ENCODE data around the gene FRS2. TPM values are rescaled to one million over a fixed set of nuclear protein-coding genes. Genes with fewer than 3 reads are reported as not detected.

The FRS2 gene
- polyA plus RNA-seq, 6 donors from 2014 or later: 18.0 to 31.4 (median 28.3) TPM

GRCh38 chr12:69512820-69513219, 42.6 kb downstream of the FRS2 start:
- ATAC-seq (ENCODE audit: low read depth in 2 of 2) (no peak), DNase-seq (no peak)
- peak overlapping the region in 2 of 6 donors; percentile 43 to 59 for H3K27ac Mint-ChIP-seq
- H3K4me1 Mint-ChIP-seq: peaks cover 32 to 44% (median 33%) of the 10 kb centered on the region in 3 donors
- H3K36me3 Mint-ChIP-seq: no peaks in the 10 kb centered on the region
- no peaks in the 10 kb centered on the region for H3K9me3 Mint-ChIP-seq
- no peak overlapping the region for H3K4me3 Mint-ChIP-seq
- no peaks in the 10 kb centered on the region for H3K27me3 Mint-ChIP-seq

- DNase-seq (no peak), ATAC-seq (ENCODE audit: low read depth in 2 of 2) (no peak)
- no peaks in the 10 kb centered on the region for H3K36me3 Mint-ChIP-seq
- H3K4me3 Mint-ChIP-seq: no peak overlapping the region
- H3K27ac Mint-ChIP-seq: peak overlapping the region in 2 of 6 donors; percentile 43 to 72
- peaks cover 29 to 44% (median 29%) of the 10 kb centered on the region in 3 donors for H3K4me1 Mint-ChIP-seq
- no peaks in the 10 kb centered on the region for H3K9me3 Mint-ChIP-seq
- no peaks in the 10 kb centered on the region for H3K27me3 Mint-ChIP-seq
These were observed 43.1 kb downstream of the FRS2 start for GRCh38 chr12:69513297-69513696.

GRCh38 chr12:69514111-69514510, 43.9 kb downstream of the FRS2 start:
- Mint-ChIP-seq H3K4me3 (peak overlapping the region in 1 of 8 donors; percentile 66), H3K36me3 (no peaks in the 10 kb centered on the region), H3K27me3 (no peaks in the 10 kb centered on the region), H3K4me1 (peaks cover 22 to 37% (median 26%) of the 10 kb centered on the region in 3 donors), H3K27ac (peak overlapping the region in 1 of 6 donors; percentile 78), H3K9me3 (no peaks in the 10 kb centered on the region)
- DNase-seq: no peak
- ATAC-seq (ENCODE audit: low read depth in 2 of 2): no peak

GRCh38 chr12:69514845-69515244, 44.7 kb downstream of the FRS2 start:
- no peaks in the 10 kb centered on the region for H3K27me3 Mint-ChIP-seq
- ATAC-seq (ENCODE audit: low read depth in 2 of 2): no peak
- H3K4me3 Mint-ChIP-seq: peak overlapping the region in 1 of 8 donors; percentile 55
- H3K27ac Mint-ChIP-seq: peak overlapping the region in 3 of 6 donors; percentile 7 to 86 (median 45)
- peaks cover 0 to 2% (median 0%) of the 10 kb centered on the region in 7 donors for H3K9me3 Mint-ChIP-seq
- H3K36me3 Mint-ChIP-seq: peaks cover 0 to 5% of the 10 kb centered on the region in 2 donors
- no peak for DNase-seq
- peaks cover 16 to 35% (median 24%) of the 10 kb centered on the region in 3 donors for H3K4me1 Mint-ChIP-seq

DNA sequence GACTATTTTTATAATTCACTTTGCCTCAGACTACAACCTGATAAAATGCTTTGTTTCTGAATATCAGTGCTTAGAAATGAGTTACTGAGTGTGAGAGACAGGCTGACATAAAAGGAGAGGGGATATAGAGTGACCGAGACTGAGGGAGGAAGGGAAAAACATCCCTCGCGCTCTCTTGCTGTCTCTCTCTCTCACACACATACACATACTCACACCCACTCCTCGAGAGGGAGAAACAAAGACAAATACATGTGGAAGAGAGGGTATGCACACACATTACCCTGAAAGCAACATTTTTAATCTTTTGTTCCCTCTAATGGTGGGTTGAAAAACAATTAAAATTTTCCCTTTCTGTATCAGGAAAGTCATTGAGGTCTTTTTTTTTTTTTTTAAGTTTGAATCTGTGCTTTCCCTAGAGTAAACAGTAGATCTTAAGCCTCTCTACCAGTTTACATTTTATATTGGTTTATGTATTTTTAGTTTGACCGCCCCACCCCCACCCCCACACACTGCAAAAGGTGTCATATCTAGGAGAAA, 45.3 kb downstream of the FRS2 start:
- Mint-ChIP-seq H3K27ac (peak overlapping the region in 2 of 6 donors; percentile 3 to 86), H3K9me3 (peaks cover 0 to 6% (median 0%) of the 10 kb centered on the region in 7 donors), H3K4me3 (no peak overlapping the region)

GRCh38 chr12:69516950-69517349, 46.8 kb downstream of the FRS2 start:
- no peak for ATAC-seq (ENCODE audit: low read depth in 2 of 2)
- Mint-ChIP-seq H3K27me3 (no peaks in the 10 kb centered on the region), H3K9me3 (peaks cover 2 to 21% (median 6%) of the 10 kb centered on the region in 7 donors), H3K4me3 (no peak overlapping the region), H3K36me3 (peaks cover 11 to 17% of the 10 kb centered on the region in 2 donors), H3K4me1 (peaks cover 12 to 45% (median 39%) of the 10 kb centered on the region in 3 donors), H3K27ac (no peak overlapping the region)
- no peak for DNase-seq

More for the DNA sequence above, 45.3 kb downstream of the FRS2 start:
- DNase-seq: no peak
- H3K4me1 Mint-ChIP-seq: peaks cover 14 to 37% (median 30%) of the 10 kb centered on the region in 3 donors
- H3K36me3 Mint-ChIP-seq: peaks cover 5 to 8% of the 10 kb centered on the region in 2 donors
- no peaks in the 10 kb centered on the region for H3K27me3 Mint-ChIP-seq
- ATAC-seq (ENCODE audit: low read depth in 2 of 2): no peak

- Mint-ChIP-seq H3K36me3 (peaks cover 15 to 22% of the 10 kb centered on the region in 2 donors), H3K4me3 (no peak overlapping the region), H3K4me1 (peaks cover 9 to 43% (median 40%) of the 10 kb centered on the region in 3 donors), H3K27me3 (no peaks in the 10 kb centered on the region), H3K9me3 (peaks cover 4 to 25% (median 9%) of the 10 kb centered on the region in 7 donors), H3K27ac (peak overlapping the region in 1 of 6 donors; percentile 11)
- DNase-seq: no peak
- no peak for ATAC-seq (ENCODE audit: low read depth in 2 of 2)
These were observed 47.2 kb downstream of the FRS2 start for GRCh38 chr12:69517406-69517805.

DNA sequence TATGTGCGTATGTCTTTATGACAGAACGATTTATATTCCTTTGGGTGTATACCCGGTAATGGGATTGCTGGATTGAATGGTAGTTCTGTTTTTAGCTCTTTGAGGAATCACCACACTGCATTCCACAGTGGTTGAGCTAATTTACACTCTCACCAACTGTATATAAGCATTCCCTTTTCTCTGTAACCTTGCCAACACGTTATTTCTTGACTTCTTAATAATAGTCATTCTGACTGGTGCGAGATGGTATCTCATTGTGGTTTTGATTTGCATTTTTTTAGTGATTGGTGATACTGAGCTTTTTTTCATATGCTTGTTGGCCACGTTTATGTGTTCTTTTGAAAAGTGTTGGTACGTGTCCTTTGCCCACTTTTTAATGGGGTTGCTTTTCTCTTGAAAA, 49.7 kb downstream of the FRS2 start:
- Mint-ChIP-seq H3K4me1 (peaks cover 30 to 59% (median 47%) of the 10 kb centered on the region in 3 donors), H3K9me3 (peaks cover 14 to 33% (median 18%) of the 10 kb centered on the region in 7 donors), H3K36me3 (peaks cover 20 to 37% of the 10 kb centered on the region in 2 donors), H3K4me3 (no peak overlapping the region), H3K27ac (no peak overlapping the region), H3K27me3 (no peaks in the 10 kb centered on the region)
- ATAC-seq (ENCODE audit: low read depth in 2 of 2): no peak
- DNase-seq: no peak

GRCh38 chr12:69523433-69524330, 53.5 kb downstream of the FRS2 start:
- H3K9me3 Mint-ChIP-seq: peaks cover 14 to 33% (median 18%) of the 10 kb centered on the region in 7 donors

GRCh38 chr12:69524331-69524630, 54.1 kb downstream of the FRS2 start:
- DNase-seq (no peak), ATAC-seq (ENCODE audit: low read depth in 2 of 2) (no peak)
- peaks cover 20 to 37% of the 10 kb centered on the region in 2 donors for H3K36me3 Mint-ChIP-seq
- H3K4me3 Mint-ChIP-seq: no peak overlapping the region
- no peak overlapping the region for H3K27ac Mint-ChIP-seq
- peaks cover 14 to 33% (median 18%) of the 10 kb centered on the region in 7 donors for H3K9me3 Mint-ChIP-seq
- peaks cover 40 to 66% (median 62%) of the 10 kb centered on the region in 3 donors for H3K4me1 Mint-ChIP-seq
- no peaks in the 10 kb centered on the region for H3K27me3 Mint-ChIP-seq

More at GRCh38 chr12:69523433-69524330, 53.5 kb downstream of the FRS2 start:
- DNase-seq (no peak), ATAC-seq (ENCODE audit: low read depth in 2 of 2) (no peak)
- H3K36me3 Mint-ChIP-seq: peaks cover 20 to 37% of the 10 kb centered on the region in 2 donors
- H3K27me3 Mint-ChIP-seq: no peaks in the 10 kb centered on the region
- peaks cover 35 to 64% (median 59%) of the 10 kb centered on the region in 3 donors for H3K4me1 Mint-ChIP-seq
- peak overlapping the region in 1 of 8 donors; percentile 33 for H3K4me3 Mint-ChIP-seq
- H3K27ac Mint-ChIP-seq: peak overlapping the region in 3 of 6 donors; percentile 26 to 78 (median 56)

GRCh38 chr12:69524755-69525469, 54.7 kb downstream of the FRS2 start:
- peak overlapping the region in 1 of 8 donors; percentile 70 for H3K4me3 Mint-ChIP-seq

GRCh38 chr12:69527506-69528272, 57.5 kb downstream of the FRS2 start:
- DNase-seq: no peak

More at GRCh38 chr12:69524755-69525469, 54.7 kb downstream of the FRS2 start:
- Mint-ChIP-seq H3K4me1 (peaks cover 40 to 62% (median 57%) of the 10 kb centered on the region in 3 donors), H3K27ac (peak overlapping the region in 4 of 6 donors; percentile 6 to 79 (median 28)), H3K9me3 (peaks cover 14 to 31% (median 18%) of the 10 kb centered on the region in 7 donors), H3K27me3 (no peaks in the 10 kb centered on the region), H3K36me3 (peaks cover 14 to 37% of the 10 kb centered on the region in 2 donors)
- ATAC-seq (ENCODE audit: low read depth in 2 of 2) (no peak), DNase-seq (no peak)

More at GRCh38 chr12:69527506-69528272, 57.5 kb downstream of the FRS2 start:
- peaks cover 7 to 12% of the 10 kb centered on the region in 2 donors for H3K36me3 Mint-ChIP-seq
- peaks cover 32 to 45% (median 33%) of the 10 kb centered on the region in 3 donors for H3K4me1 Mint-ChIP-seq
- H3K27ac Mint-ChIP-seq: peak overlapping the region in 1 of 6 donors; percentile 9
- peak overlapping the region in 1 of 8 donors; percentile 23 for H3K4me3 Mint-ChIP-seq
- no peaks in the 10 kb centered on the region for H3K27me3 Mint-ChIP-seq
- no peak for ATAC-seq (ENCODE audit: low read depth in 2 of 2)
- H3K9me3 Mint-ChIP-seq: peaks cover 5 to 11% (median 6%) of the 10 kb centered on the region in 7 donors
